Caco-2 (cell line): ENCODE data around the gene CD300A. TPM values are rescaled to one million over a fixed set of nuclear protein-coding genes. Genes with fewer than 3 reads are reported as not detected.

ENCODE experiments used
- BruUV-seq: library from RNA; stranded (reverse); fragments of 400-500 nt; replicated peaks from 2 replicates; lab custom pipeline; 2021; lab: Mats Ljungman, UMichigan
- CTCF ChIA-PET: fragments of 300-600 bp; sonication (Branson Sonifier 250); formaldehyde crosslinking; loops from one replicate; lab custom pipeline; 2022; ENCODE audit warnings: antibody characterized with exemption; lab: Charles Lee
- POLR2A ChIA-PET: fragments of 300-600 bp; sonication (Branson Sonifier 250); formaldehyde crosslinking; loops from one replicate; lab custom pipeline; 2022; ENCODE audit warnings: antibody characterized with exemption; lab: Charles Lee
- DNase-seq, 2 experiments: peaks; one replicate each; pipeline versions ENCODE4 v3.0.0 to v3.0.0-alpha.2; 2020 to 2022
- H3K27me3 ChIP-seq: replicated peaks from 2 replicates; pipeline ENCODE4 v1.6.0; 2011; ENCODE audit warnings: low read length; ENCODE audit not compliant: control insufficient read depth, insufficient read depth
- H3K36me3 ChIP-seq: 2 replicates; pipeline ENCODE4 v1.5.1; 2011; ENCODE audit warnings: low read length; ENCODE audit not compliant: control insufficient read depth, insufficient read depth
- H3K4me1 ChIP-seq: fragments of 250-450 bp; sonication (Bioruptor Pico); 2 replicates; pipeline ENCODE4 v1.5.1; 2020; ENCODE audit warnings: mild to moderate bottlenecking
- H3K4me3 ChIP-seq: 2 replicates; pipeline ENCODE4 v1.5.1; 2011; ENCODE audit warnings: low read depth, mild to moderate bottlenecking, control low read depth, low read length
- H3K9me3 ChIP-seq: fragments of 250-450 bp; sonication (Bioruptor Pico); 2 replicates; pipeline ENCODE4 v1.5.1; 2020; ENCODE audit warnings: mild to moderate bottlenecking, moderate library complexity
- H3K27ac Mint-ChIP-seq: one replicate; pipeline ENCODE4 v1.8.0; 2022; ENCODE audit warnings: mixed read lengths; ENCODE audit not compliant: unreplicated experiment
- H3K27me3 Mint-ChIP-seq: one replicate; pipeline ENCODE4 v1.8.0; 2022; ENCODE audit warnings: mixed read lengths; ENCODE audit not compliant: insufficient read depth, unreplicated experiment
- H3K36me3 Mint-ChIP-seq: one replicate; pipeline ENCODE4 v1.8.0; 2022; ENCODE audit warnings: mild to moderate bottlenecking, mixed read lengths; ENCODE audit not compliant: insufficient read depth, unreplicated experiment
- H3K4me1 Mint-ChIP-seq: one replicate; pipeline ENCODE4 v1.8.0; 2022; ENCODE audit warnings: low read depth, mixed read lengths; ENCODE audit not compliant: unreplicated experiment
- H3K4me3 Mint-ChIP-seq: one replicate; pipeline ENCODE4 v1.8.0; 2022; ENCODE audit warnings: mild to moderate bottlenecking, moderate library complexity, mixed read lengths; ENCODE audit not compliant: unreplicated experiment
- H3K9me3 Mint-ChIP-seq: one replicate; pipeline ENCODE4 v1.8.0; 2022; ENCODE audit warnings: mixed read lengths; ENCODE audit not compliant: unreplicated experiment
- intact Hi-C: fragments of 100-400 bp; cut with micrococcal nuclease; formaldehyde crosslinking; loops from one replicate; pipeline ENCODE4 v1.10.0; 2022; ENCODE audit not compliant: unreplicated experiment
- total RNA-seq: library from RNA; stranded (reverse); gene quantifications from 2 replicates; pipeline ENCODE4 v1.2.3, GENCODE V29; 2022
- TF ChIP-seq, protein P1 (sequence below), 2 experiments: fragments of 200-600 bp in 1 of 2; IDR thresholded peaks; 1 replicate in 1 of 2; 2 replicates in 1 of 2; pipeline versions ENCODE4 v1.5.1 to v1.8.0; 2011 to 2022; ENCODE audit warnings: antibody characterized with exemption in 1 of 2, control low read depth in 1 of 2, inconsistent platforms in 1 of 2, low read depth in 1 of 2, low read length in 1 of 2, mild to moderate bottlenecking in 1 of 2, moderate library complexity in 1 of 2; ENCODE audit not compliant: insufficient read depth in 1 of 2, severe bottlenecking in 1 of 2, unreplicated experiment in 1 of 2

CD300A gene
- total RNA-seq, 1 experiment from 2014 or later = not detected

DNA sequence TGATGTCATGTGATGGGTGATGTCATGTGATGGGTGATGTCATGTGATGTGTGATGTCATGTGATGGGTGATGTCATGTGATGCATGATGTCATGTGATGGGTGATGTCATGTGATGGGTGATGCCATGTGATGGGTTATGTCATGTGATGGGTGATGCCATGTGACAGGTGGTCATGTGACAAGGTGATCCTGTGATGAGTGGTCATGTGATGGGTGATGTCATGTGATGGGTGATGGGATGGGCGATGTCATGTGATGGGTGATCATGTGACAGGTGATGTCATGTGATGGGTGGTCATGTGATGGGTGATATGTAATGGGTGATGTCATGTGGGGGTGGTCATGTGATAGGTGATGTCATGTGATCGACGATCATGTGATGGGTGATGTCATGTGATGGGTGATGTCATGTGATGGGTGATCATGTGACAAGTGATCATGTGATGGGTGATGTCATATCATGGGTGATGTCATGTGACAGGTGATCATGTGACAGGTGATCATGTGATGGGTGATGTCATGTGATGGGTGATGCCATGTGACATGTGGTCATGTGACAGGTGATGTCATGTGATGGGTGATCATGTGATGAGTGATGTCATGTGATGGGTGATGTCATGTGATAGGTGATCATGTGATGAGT, 47.7 kb downstream of the CD300A start:
- Histone ChIP-seq H3K4me1 (no peaks in the 10 kb centered on the region), H3K4me3 (no peak overlapping the region), H3K27me3 (no peaks in the 10 kb centered on the region; the same call in 1 of the 2 replicates), H3K36me3 (no peaks in the 10 kb centered on the region), H3K9me3 (peaks cover 16% of the 10 kb centered on the region)
- peak overlapping the region; percentile 53 for H3K4me3 Mint-ChIP-seq
- intact Hi-C loops = no loop called here
- peak overlapping the region; percentile 90 for H3K27ac Mint-ChIP-seq
- peaks cover 11% of the 10 kb centered on the region for H3K9me3 Mint-ChIP-seq
- peaks cover 27% of the 10 kb centered on the region for H3K27me3 Mint-ChIP-seq
- ChIA-PET CTCF (interaction anchor here (0.6 kb wide), 1 partner anchor 34 kb away, joined by 4 read pairs; no protein-coding TSS in a partner anchor), POLR2A (no interaction called here)
- no peaks in the 10 kb centered on the region for H3K4me1 Mint-ChIP-seq
- DNase-seq = peak; percentile 60 to 65
- BruUV-seq = no TSS peak
- TF ChIP-seq, protein P1, sequence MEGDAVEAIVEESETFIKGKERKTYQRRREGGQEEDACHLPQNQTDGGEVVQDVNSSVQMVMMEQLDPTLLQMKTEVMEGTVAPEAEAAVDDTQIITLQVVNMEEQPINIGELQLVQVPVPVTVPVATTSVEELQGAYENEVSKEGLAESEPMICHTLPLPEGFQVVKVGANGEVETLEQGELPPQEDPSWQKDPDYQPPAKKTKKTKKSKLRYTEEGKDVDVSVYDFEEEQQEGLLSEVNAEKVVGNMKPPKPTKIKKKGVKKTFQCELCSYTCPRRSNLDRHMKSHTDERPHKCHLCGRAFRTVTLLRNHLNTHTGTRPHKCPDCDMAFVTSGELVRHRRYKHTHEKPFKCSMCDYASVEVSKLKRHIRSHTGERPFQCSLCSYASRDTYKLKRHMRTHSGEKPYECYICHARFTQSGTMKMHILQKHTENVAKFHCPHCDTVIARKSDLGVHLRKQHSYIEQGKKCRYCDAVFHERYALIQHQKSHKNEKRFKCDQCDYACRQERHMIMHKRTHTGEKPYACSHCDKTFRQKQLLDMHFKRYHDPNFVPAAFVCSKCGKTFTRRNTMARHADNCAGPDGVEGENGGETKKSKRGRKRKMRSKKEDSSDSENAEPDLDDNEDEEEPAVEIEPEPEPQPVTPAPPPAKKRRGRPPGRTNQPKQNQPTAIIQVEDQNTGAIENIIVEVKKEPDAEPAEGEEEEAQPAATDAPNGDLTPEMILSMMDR (IDR thresholded peaks at IDR 0.05; ENCODE audit: insufficient read depth in 1 of 2, low read depth in 1 of 2, low read length in 1 of 2, severe bottlenecking in 1 of 2, unreplicated experiment in 1 of 2) = no peak
- peaks cover 19% of the 10 kb centered on the region for H3K36me3 Mint-ChIP-seq

- DNase-seq = peak in 1 of 2 experiments; percentile 51
- CTCF ChIA-PET = no interaction called here
- H3K27me3 Mint-ChIP-seq = peaks cover 24% of the 10 kb centered on the region
Measured at GRCh38 chr17:74514632-74515334, 48.3 kb downstream of the CD300A start.

GRCh38 chr17:74515941-74516340, 49.5 kb downstream of the CD300A start:
- peaks cover 19% of the 10 kb centered on the region for H3K36me3 Mint-ChIP-seq
- no peak for DNase-seq
- no peaks in the 10 kb centered on the region for H3K4me1 ChIP-seq
- intact Hi-C loops = no loop called here
- no peak overlapping the region for H3K4me3 ChIP-seq
- H3K4me3 Mint-ChIP-seq = no peak overlapping the region
- no peaks in the 10 kb centered on the region; the same call in none of the 2 replicates for H3K27me3 ChIP-seq
- POLR2A ChIA-PET = no interaction called here
- peaks cover 20% of the 10 kb centered on the region for H3K27me3 Mint-ChIP-seq
- peaks cover 18% of the 10 kb centered on the region for H3K9me3 Mint-ChIP-seq
- CTCF ChIA-PET = no interaction called here
- no peak overlapping the region for H3K27ac Mint-ChIP-seq
- H3K9me3 ChIP-seq = peaks cover 17% of the 10 kb centered on the region
- H3K4me1 Mint-ChIP-seq = no peaks in the 10 kb centered on the region
- TF ChIP-seq, protein P1 (IDR thresholded peaks at IDR 0.05; ENCODE audit: insufficient read depth in 1 of 2, low read depth in 1 of 2, low read length in 1 of 2, severe bottlenecking in 1 of 2, unreplicated experiment in 1 of 2) = no peak
- no TSS peak for BruUV-seq
- no peaks in the 10 kb centered on the region for H3K36me3 ChIP-seq

More at GRCh38 chr17:74514632-74515334, 48.3 kb downstream of the CD300A start:
- Histone ChIP-seq H3K9me3 (peaks cover 17% of the 10 kb centered on the region), H3K36me3 (no peaks in the 10 kb centered on the region), H3K27me3 (no peaks in the 10 kb centered on the region; the same call in 1 of the 2 replicates), H3K4me3 (no peak overlapping the region), H3K4me1 (no peaks in the 10 kb centered on the region)
- Mint-ChIP-seq H3K4me3 (peak overlapping the region; percentile 53), H3K4me1 (no peaks in the 10 kb centered on the region), H3K36me3 (peaks cover 19% of the 10 kb centered on the region), H3K9me3 (peaks cover 18% of the 10 kb centered on the region), H3K27ac (peak overlapping the region; percentile 90)
- intact Hi-C loops = no loop called here
- POLR2A ChIA-PET = no interaction called here
- no TSS peak for BruUV-seq
- TF ChIP-seq, protein P1 (IDR thresholded peaks at IDR 0.05; ENCODE audit: insufficient read depth in 1 of 2, low read depth in 1 of 2, low read length in 1 of 2, severe bottlenecking in 1 of 2, unreplicated experiment in 1 of 2) = no peak
